HepG2 (cell line): ENCODE data around the gene RNASE11. TPM values are rescaled to one million over a fixed set of nuclear protein-coding genes. Genes with fewer than 3 reads are reported as not detected.
A peak's percentile ranks its signal among the peaks of the same experiment; 100 is the strongest.

ENCODE experiments used
- CAMTA2 ChIP-seq: sonication (generic); formaldehyde crosslinking; IDR thresholded peaks from 2 replicates; pipeline ENCODE4 v1.4.0; 2020; ENCODE audit warnings: mild to moderate bottlenecking, missing genetic modification reagents, borderline replicate concordance
- HCFC1 ChIP-seq: fragments of 150-350 bp; IDR thresholded peaks from 2 replicates; pipeline ENCODE4 v1.6.1; 2014; ENCODE audit warnings: low read depth, low read length
- HNF4G ChIP-seq, 2 experiments: sonication (generic) in 1 of 2; formaldehyde crosslinking in 1 of 2; IDR thresholded peaks; 2 replicates each; pipeline versions ENCODE4 v1.4.0 to v1.6.1; 2011 to 2020; ENCODE audit warnings: borderline replicate concordance in 2 of 2, low read depth in 2 of 2, mild to moderate bottlenecking in 2 of 2, low read length in 1 of 2, missing genetic modification reagents in 1 of 2, moderate library complexity in 1 of 2
- MAFG ChIP-seq: sonication (generic); formaldehyde crosslinking; IDR thresholded peaks from 2 replicates; pipeline ENCODE4 v1.5.1; 2020; ENCODE audit warnings: mild to moderate bottlenecking, missing genetic modification reagents
- NAIF1 ChIP-seq: sonication (generic); formaldehyde crosslinking; IDR thresholded peaks from 2 replicates; pipeline ENCODE4 v1.5.0; 2020; ENCODE audit warnings: mild to moderate bottlenecking, missing genetic modification reagents, borderline replicate concordance
- PAF1 ChIP-seq: IDR thresholded peaks from 2 replicates; pipeline ENCODE4 v1.6.1; 2016; ENCODE audit warnings: missing genetic modification reagents, missing compliant biosample characterization
- SIN3A ChIP-seq: IDR thresholded peaks from 2 replicates; pipeline ENCODE4 v1.6.1; 2011; ENCODE audit warnings: low read depth, mild to moderate bottlenecking, control low read depth, low read length, borderline replicate concordance
- TBX2 ChIP-seq: sonication (generic); formaldehyde crosslinking; IDR thresholded peaks from 2 replicates; pipeline ENCODE4 v1.5.0; 2020; ENCODE audit warnings: missing genetic modification reagents, mild to moderate bottlenecking, borderline replicate concordance
- ZC3H4 ChIP-seq: sonication (generic); formaldehyde crosslinking; IDR thresholded peaks from 2 replicates; pipeline ENCODE4 v1.4.0; 2020; ENCODE audit warnings: missing genetic modification reagents, borderline replicate concordance
- ZNF12 ChIP-seq: sonication (generic); formaldehyde crosslinking; IDR thresholded peaks from 2 replicates; pipeline ENCODE4 v1.5.0; 2020; ENCODE audit warnings: missing genetic modification reagents
- ZNF232 ChIP-seq: sonication (generic); formaldehyde crosslinking; IDR thresholded peaks from 2 replicates; pipeline ENCODE4 v1.4.0; 2020; ENCODE audit warnings: missing genetic modification reagents, borderline replicate concordance
- ZNF441 ChIP-seq: sonication (generic); formaldehyde crosslinking; IDR thresholded peaks from 2 replicates; pipeline ENCODE4 v1.7.0; 2021; ENCODE audit warnings: missing genetic modification reagents, borderline replicate concordance
- polyA plus RNA-seq, 8 experiments: library from polyadenylated mRNA; depleted of rRNA in 3 of 8; stranded (reverse) in 7 of 8; unstranded in 1 of 8; fragments of >200 nt; fragmentation: Illumina TruSeq in 4 of 8; extraction: Trizol in 4 of 8; gene quantifications; 2 replicates each; pipeline versions ENCODE4 v1.2.1 to v1.2.3, GENCODE V29; 2011 to 2016; ENCODE audit warnings: low read depth in 4 of 8, missing spikeins in 1 of 8, mixed read lengths in 1 of 8; ENCODE audit not compliant: insufficient read depth in 1 of 8
- total RNA-seq, 5 experiments: library from RNA; depleted of rRNA; stranded (reverse); fragments of >200 nt; fragmentation: Illumina TruSeq; extraction: Trizol; gene quantifications; 2 replicates each; pipeline ENCODE4 v1.2.3, GENCODE V29; 2016; ENCODE audit warnings: low read depth in 1 of 5
- TF ChIP-seq, protein P1 (sequence below): sonication (generic); formaldehyde crosslinking; IDR thresholded peaks from 2 replicates; pipeline ENCODE4 v1.4.0; 2020; ENCODE audit warnings: missing genetic modification reagents, borderline replicate concordance
- TF ChIP-seq, protein P2 (sequence below): sonication (generic); formaldehyde crosslinking; IDR thresholded peaks from 2 replicates; pipeline ENCODE4 v1.5.0; 2020; ENCODE audit warnings: mild to moderate bottlenecking, missing genetic modification reagents, borderline replicate concordance
- TF ChIP-seq, protein P3 (sequence below): sonication (generic); formaldehyde crosslinking; IDR thresholded peaks from 2 replicates; pipeline ENCODE4 v1.4.0; 2020; ENCODE audit warnings: missing genetic modification reagents
- TF ChIP-seq, protein P4 (sequence below): sonication (generic); formaldehyde crosslinking; conservative IDR thresholded peaks from 2 replicates; pipeline ENCODE4 v1.8.0; 2022; ENCODE audit warnings: missing genetic modification reagents

Gene RNASE11
- total and polyA plus RNA-seq, 2 of the 13 experiments (the other 11 are each of a cell fraction or from before 2014, with no cell fraction given) = not detected

DNA sequence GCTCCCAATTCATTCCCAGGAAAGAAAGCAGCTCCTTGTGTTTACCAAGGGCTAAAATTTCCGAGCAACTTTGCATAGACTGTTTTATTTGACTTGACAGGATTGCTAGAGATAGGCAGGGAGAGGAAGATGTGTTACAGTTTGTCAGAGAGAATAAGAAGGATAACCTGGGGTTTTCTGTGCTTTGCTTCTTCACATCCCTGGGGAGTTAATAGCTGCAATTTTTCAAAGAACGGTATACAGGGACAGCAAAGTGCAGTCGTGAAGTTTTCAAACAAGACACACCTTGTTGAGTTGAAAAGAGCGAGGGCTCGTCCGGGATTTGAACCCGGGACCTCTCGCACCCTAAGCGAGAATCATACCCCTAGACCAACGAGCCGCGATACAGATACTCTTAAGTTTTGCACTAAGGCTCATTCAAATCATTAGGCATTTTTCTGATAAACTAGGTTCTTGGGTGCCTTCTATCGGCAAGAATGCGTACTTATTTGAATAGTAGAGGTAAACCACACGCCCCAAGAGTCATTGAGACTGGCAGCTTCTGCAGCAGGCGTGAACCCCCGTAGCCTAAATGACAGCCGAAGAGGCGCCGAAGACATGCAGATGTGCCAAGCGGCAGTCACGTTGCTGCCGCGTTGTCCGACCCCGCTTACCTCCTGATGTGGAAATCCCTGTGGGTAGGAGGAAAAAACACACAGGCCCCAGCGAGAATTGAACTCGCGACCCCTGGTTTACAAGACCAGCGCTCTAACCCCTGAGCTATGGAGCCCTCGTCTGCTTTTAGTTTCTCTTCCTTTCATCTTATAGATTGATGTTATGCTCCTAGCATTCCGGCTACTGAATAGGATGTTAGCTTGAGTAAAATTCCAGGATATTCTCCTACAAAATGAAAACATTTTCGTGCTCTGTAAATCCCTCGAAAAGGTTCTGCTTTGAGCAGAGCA, 25.6 kb upstream of the RNASE11 start (continued):
- TF ChIP-seq, protein P1, sequence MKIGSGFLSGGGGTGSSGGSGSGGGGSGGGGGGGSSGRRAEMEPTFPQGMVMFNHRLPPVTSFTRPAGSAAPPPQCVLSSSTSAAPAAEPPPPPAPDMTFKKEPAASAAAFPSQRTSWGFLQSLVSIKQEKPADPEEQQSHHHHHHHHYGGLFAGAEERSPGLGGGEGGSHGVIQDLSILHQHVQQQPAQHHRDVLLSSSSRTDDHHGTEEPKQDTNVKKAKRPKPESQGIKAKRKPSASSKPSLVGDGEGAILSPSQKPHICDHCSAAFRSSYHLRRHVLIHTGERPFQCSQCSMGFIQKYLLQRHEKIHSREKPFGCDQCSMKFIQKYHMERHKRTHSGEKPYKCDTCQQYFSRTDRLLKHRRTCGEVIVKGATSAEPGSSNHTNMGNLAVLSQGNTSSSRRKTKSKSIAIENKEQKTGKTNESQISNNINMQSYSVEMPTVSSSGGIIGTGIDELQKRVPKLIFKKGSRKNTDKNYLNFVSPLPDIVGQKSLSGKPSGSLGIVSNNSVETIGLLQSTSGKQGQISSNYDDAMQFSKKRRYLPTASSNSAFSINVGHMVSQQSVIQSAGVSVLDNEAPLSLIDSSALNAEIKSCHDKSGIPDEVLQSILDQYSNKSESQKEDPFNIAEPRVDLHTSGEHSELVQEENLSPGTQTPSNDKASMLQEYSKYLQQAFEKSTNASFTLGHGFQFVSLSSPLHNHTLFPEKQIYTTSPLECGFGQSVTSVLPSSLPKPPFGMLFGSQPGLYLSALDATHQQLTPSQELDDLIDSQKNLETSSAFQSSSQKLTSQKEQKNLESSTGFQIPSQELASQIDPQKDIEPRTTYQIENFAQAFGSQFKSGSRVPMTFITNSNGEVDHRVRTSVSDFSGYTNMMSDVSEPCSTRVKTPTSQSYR (CRISPR knock-in tag) = no peak; the same call in 1 of the 2 replicates
- TF ChIP-seq TBX2 (CRISPR knock-in tag) (peak; percentile 96), NAIF1 (CRISPR knock-in tag) (peak; percentile 94), CAMTA2 (no peak), ZNF232 (CRISPR knock-in tag) (no peak; the same call in 1 of the 2 replicates), ZNF441 (peak; percentile 39), ZC3H4 (no peak), ZNF12 (CRISPR knock-in tag) (peak; percentile 33; the same call in 1 of the 2 replicates), SIN3A (peak; percentile 61; the same call in 1 of the 2 replicates), HCFC1 (no peak), MAFG (no peak), HNF4G (IDR thresholded peaks at IDR 0.05; ENCODE audit: borderline replicate concordance, low read depth, low read length) (no peak; the same call in 1 of the 2 replicates), HNF4G (CRISPR knock-in tag; IDR thresholded peaks at IDR 0.05; ENCODE audit: borderline replicate concordance, low read depth) (no peak; the same call in 1 of the 2 replicates), PAF1 (CRISPR knock-in tag) (no peak)
- TF ChIP-seq, protein P2, sequence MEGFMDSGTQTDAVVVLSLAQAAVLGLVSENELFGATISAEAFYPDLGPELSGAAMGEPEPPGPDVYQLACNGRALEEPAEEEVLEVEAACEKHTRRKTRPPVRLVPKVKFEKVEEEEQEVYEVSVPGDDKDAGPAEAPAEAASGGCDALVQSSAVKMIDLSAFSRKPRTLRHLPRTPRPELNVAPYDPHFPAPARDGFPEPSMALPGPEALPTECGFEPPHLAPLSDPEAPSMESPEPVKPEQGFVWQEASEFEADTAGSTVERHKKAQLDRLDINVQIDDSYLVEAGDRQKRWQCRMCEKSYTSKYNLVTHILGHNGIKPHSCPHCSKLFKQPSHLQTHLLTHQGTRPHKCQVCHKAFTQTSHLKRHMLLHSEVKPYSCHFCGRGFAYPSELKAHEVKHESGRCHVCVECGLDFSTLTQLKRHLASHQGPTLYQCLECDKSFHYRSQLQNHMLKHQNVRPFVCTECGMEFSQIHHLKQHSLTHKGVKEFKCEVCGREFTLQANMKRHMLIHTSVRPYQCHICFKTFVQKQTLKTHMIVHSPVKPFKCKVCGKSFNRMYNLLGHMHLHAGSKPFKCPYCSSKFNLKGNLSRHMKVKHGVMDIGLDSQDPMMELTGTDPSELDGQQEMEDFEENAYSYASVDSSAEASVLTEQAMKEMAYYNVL (CRISPR knock-in tag) = peak; percentile 86
- TF ChIP-seq, protein P3, sequence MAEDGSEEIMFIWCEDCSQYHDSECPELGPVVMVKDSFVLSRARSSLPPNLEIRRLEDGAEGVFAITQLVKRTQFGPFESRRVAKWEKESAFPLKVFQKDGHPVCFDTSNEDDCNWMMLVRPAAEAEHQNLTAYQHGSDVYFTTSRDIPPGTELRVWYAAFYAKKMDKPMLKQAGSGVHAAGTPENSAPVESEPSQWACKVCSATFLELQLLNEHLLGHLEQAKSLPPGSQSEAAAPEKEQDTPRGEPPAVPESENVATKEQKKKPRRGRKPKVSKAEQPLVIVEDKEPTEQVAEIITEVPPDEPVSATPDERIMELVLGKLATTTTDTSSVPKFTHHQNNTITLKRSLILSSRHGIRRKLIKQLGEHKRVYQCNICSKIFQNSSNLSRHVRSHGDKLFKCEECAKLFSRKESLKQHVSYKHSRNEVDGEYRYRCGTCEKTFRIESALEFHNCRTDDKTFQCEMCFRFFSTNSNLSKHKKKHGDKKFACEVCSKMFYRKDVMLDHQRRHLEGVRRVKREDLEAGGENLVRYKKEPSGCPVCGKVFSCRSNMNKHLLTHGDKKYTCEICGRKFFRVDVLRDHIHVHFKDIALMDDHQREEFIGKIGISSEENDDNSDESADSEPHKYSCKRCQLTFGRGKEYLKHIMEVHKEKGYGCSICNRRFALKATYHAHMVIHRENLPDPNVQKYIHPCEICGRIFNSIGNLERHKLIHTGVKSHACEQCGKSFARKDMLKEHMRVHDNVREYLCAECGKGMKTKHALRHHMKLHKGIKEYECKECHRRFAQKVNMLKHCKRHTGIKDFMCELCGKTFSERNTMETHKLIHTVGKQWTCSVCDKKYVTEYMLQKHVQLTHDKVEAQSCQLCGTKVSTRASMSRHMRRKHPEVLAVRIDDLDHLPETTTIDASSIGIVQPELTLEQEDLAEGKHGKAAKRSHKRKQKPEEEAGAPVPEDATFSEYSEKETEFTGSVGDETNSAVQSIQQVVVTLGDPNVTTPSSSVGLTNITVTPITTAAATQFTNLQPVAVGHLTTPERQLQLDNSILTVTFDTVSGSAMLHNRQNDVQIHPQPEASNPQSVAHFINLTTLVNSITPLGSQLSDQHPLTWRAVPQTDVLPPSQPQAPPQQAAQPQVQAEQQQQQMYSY = no peak; the same call in 1 of the 2 replicates
- TF ChIP-seq, protein P4, sequence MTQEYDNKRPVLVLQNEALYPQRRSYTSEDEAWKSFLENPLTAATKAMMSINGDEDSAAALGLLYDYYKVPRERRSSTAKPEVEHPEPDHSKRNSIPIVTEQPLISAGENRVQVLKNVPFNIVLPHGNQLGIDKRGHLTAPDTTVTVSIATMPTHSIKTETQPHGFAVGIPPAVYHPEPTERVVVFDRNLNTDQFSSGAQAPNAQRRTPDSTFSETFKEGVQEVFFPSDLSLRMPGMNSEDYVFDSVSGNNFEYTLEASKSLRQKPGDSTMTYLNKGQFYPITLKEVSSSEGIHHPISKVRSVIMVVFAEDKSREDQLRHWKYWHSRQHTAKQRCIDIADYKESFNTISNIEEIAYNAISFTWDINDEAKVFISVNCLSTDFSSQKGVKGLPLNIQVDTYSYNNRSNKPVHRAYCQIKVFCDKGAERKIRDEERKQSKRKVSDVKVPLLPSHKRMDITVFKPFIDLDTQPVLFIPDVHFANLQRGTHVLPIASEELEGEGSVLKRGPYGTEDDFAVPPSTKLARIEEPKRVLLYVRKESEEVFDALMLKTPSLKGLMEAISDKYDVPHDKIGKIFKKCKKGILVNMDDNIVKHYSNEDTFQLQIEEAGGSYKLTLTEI (CRISPR knock-in tag) = no peak
